NCI-H460 (cell line): ENCODE measurements around the gene RIPOR2. TPM values are rescaled to one million over a fixed set of nuclear protein-coding genes. Genes with fewer than 3 reads are reported as not detected.
A peak's percentile ranks its signal among the peaks of the same experiment; 100 is the strongest.
"Not testable (repeated sequence)": the region's sequence is repeated elsewhere in the genome, so short reads cannot be mapped to it uniquely, and the experiment has no call there.

Experiments
- DNase-seq: peaks from one replicate; pipeline ENCODE4 v3.0.0-alpha.2; 2016; ENCODE audit warnings: low read depth; ENCODE audit errors: extremely low read depth
- total RNA-seq: library from RNA; depleted of rRNA; stranded (reverse); fragments of >200 nt; shearing (Covaris generic); gene quantifications from 2 replicates; pipeline ENCODE4 v1.2.3, GENCODE V29; 2014

Gene RIPOR2
- total RNA-seq, 1 experiment from 2014 or later, result 0.27 TPM

- no peak for DNase-seq
Measured at GRCh38 chr6:24959319-24959718, 23.6 kb upstream of the RIPOR2 start.

- no peak for DNase-seq
Measured at GRCh38 chr6:24957199-24957598, 21.4 kb upstream of the RIPOR2 start.

GRCh38 chr6:24953726-24954125 is 18.0 kb upstream of the RIPOR2 start:
- no peak for DNase-seq

- no peak for DNase-seq
Measured at GRCh38 chr6:24951811-24952299, 16.1 kb upstream of the RIPOR2 start.

GRCh38 chr6:24950218-24950941 is 14.6 kb upstream of the RIPOR2 start:
- DNase-seq, result no peak

GRCh38 chr6:24949020-24949569 is 13.3 kb upstream of the RIPOR2 start:
- no peak for DNase-seq

- DNase-seq, result not testable (repeated sequence)
Measured at GRCh38 chr6:24948261-24948660, 12.5 kb upstream of the RIPOR2 start.

- DNase-seq, result no peak
Measured at GRCh38 chr6:24947636-24948035, 11.9 kb upstream of the RIPOR2 start.

- no peak for DNase-seq
Measured at GRCh38 chr6:24945054-24945453, 9.3 kb upstream of the RIPOR2 start.

- DNase-seq, result no peak
Measured at GRCh38 chr6:24943774-24944173, 8.0 kb upstream of the RIPOR2 start.

GRCh38 chr6:24940311-24940917 is 4.7 kb upstream of the RIPOR2 start:
- no peak for DNase-seq

- DNase-seq, result no peak
Measured at GRCh38 chr6:24936641-24937317, 1.0 kb upstream of the RIPOR2 start.

GRCh38 chr6:24933868-24934401 is 1.8 kb downstream of the RIPOR2 start:
- peak; percentile 26 for DNase-seq

- DNase-seq, result no peak
Measured at GRCh38 chr6:24933266-24933665, 2.5 kb downstream of the RIPOR2 start.

- DNase-seq, result no peak
Measured at GRCh38 chr6:24932832-24933231, 2.9 kb downstream of the RIPOR2 start.

- DNase-seq, result no peak
Measured at GRCh38 chr6:24931718-24932691, 3.8 kb downstream of the RIPOR2 start.

GRCh38 chr6:24931296-24931695 is 4.5 kb downstream of the RIPOR2 start:
- no peak for DNase-seq

- DNase-seq, result no peak
Measured at GRCh38 chr6:24930431-24930871, 5.3 kb downstream of the RIPOR2 start.

- no peak for DNase-seq
Measured at GRCh38 chr6:24929242-24929641, 6.5 kb downstream of the RIPOR2 start.
